Caki2 (cell line): ENCODE data around the gene CDK17. TPM values are rescaled to one million over a fixed set of nuclear protein-coding genes. Genes with fewer than 3 reads are reported as not detected.

Experiments
- DNase-seq: peaks from one replicate; pipeline ENCODE4 v3.0.0-alpha.2; 2015; ENCODE audit warnings: low read depth
- in situ Hi-C: cut with HindIII; loops from 2 replicates; pipeline ENCODE4 v1.10.0; 2016; ENCODE audit warnings: low sequenced_read_pairs, low pct_unique_long_range_greater_than_20kb, mixed read lengths
- total RNA-seq: library from RNA; depleted of rRNA; stranded (reverse); fragments of >200 nt; shearing (Covaris generic); gene quantifications from 2 replicates; pipeline ENCODE4 v1.2.3, GENCODE V29; 2014; ENCODE audit warnings: low replicate concordance

CDK17 gene
- total RNA-seq, 1 experiment from 2014 or later, result 28.5 TPM

- DNase-seq, result no peak
- in situ Hi-C loops, result no loop called here
Observed at GRCh38 chr12:96258104-96258961, 141.9 kb downstream of the CDK17 start.

GRCh38 chr12:96257550-96258103 lies 142.6 kb downstream of the CDK17 start:
- no peak for DNase-seq
- in situ Hi-C loops, result no loop called here

- in situ Hi-C loops, result no loop called here
Observed at GRCh38 chr12:96256672-96257361, 143.4 kb downstream of the CDK17 start.

GRCh38 chr12:96255077-96255476 lies 145.2 kb downstream of the CDK17 start:
- in situ Hi-C loops, result no loop called here
- DNase-seq, result no peak

More at GRCh38 chr12:96256672-96257361, 143.4 kb downstream of the CDK17 start:
- no peak for DNase-seq

GRCh38 chr12:96250119-96250685 lies 150.0 kb downstream of the CDK17 start:
- no peak for DNase-seq
- in situ Hi-C loops, result no loop called here

- in situ Hi-C loops, result no loop called here
- DNase-seq, result no peak
Observed at GRCh38 chr12:96249196-96250118, 150.8 kb downstream of the CDK17 start.

- DNase-seq, result no peak
- in situ Hi-C loops, result no loop called here
Observed at GRCh38 chr12:96248136-96248931, 151.9 kb downstream of the CDK17 start.

- in situ Hi-C loops, result no loop called here
- DNase-seq, result peak; percentile 27
Observed at GRCh38 chr12:96247563-96247962, 152.7 kb downstream of the CDK17 start.

- in situ Hi-C loops, result no loop called here
Observed at GRCh38 chr12:96246926-96247505, 153.2 kb downstream of the CDK17 start.

GRCh38 chr12:96244826-96245225 lies 155.4 kb downstream of the CDK17 start:
- in situ Hi-C loops, result no loop called here
- DNase-seq, result no peak

More at GRCh38 chr12:96246926-96247505, 153.2 kb downstream of the CDK17 start:
- no peak for DNase-seq

GRCh38 chr12:96242597-96242996 lies 157.6 kb downstream of the CDK17 start:
- in situ Hi-C loops, result no loop called here
- DNase-seq, result no peak

- DNase-seq, result no peak
- in situ Hi-C loops, result no loop called here
Observed at GRCh38 chr12:96241846-96242256, 158.4 kb downstream of the CDK17 start.

GRCh38 chr12:96241431-96241830 lies 158.8 kb downstream of the CDK17 start:
- in situ Hi-C loops, result no loop called here
- no peak for DNase-seq

GRCh38 chr12:96240656-96241055 lies 159.6 kb downstream of the CDK17 start:
- in situ Hi-C loops, result no loop called here
- no peak for DNase-seq

GRCh38 chr12:96239711-96240635 lies 160.3 kb downstream of the CDK17 start:
- DNase-seq, result no peak

More at GRCh38 chr12:96239711-96240635, 160.3 kb downstream of the CDK17 start:
- in situ Hi-C loops, result no loop called here
